CD14-positive monocyte (primary cell): ENCODE measurements around the gene ZNF672. TPM values are rescaled to one million over a fixed set of nuclear protein-coding genes. Genes with fewer than 3 reads are reported as not detected.
A peak's percentile ranks its signal among the peaks of the same experiment; 100 is the strongest.

Experiments used
- DNase-seq, 3 donors: peaks; one replicate each; pipeline ENCODE4 v3.0.0-alpha.2; 2011 to 2022
- H2AFZ ChIP-seq: 2 replicates; pipeline ENCODE4 v1.6.0; 2012; ENCODE audit warnings: mild to moderate bottlenecking, low read depth, low read length, inconsistent platforms; ENCODE audit not compliant: insufficient read depth, poor library complexity, severe bottlenecking
- H3K27ac ChIP-seq, 2 donors: 1 replicate in 1 of 2; 2 replicates in 1 of 2; pipeline ENCODE4 v1.5.1; 2012 to 2013; ENCODE audit warnings: low read length in 2 of 2, control low read depth in 1 of 2, inconsistent platforms in 1 of 2, low read depth in 1 of 2, mild to moderate bottlenecking in 1 of 2
- H3K27me3 ChIP-seq, 2 donors: one replicate each; pipeline versions ENCODE4 v1.6.0 to v1.6.1; 2011 to 2013; ENCODE audit warnings: low read length in 2 of 2; ENCODE audit not compliant: control insufficient read depth in 2 of 2, insufficient read depth in 2 of 2
- H3K36me3 ChIP-seq, 2 donors: replicated peaks in 1 of 2; 1 replicate in 1 of 2; 2 replicates in 1 of 2; pipeline versions ENCODE4 v1.5.1 to v1.6.1; 2012 to 2013; ENCODE audit warnings: low read length in 2 of 2, control low read depth in 1 of 2, inconsistent platforms in 1 of 2, mild to moderate bottlenecking in 1 of 2; ENCODE audit not compliant: insufficient read depth in 2 of 2, control insufficient read depth in 1 of 2
- H3K4me1 ChIP-seq, 2 donors: 1 replicate in 1 of 2; 2 replicates in 1 of 2; pipeline versions ENCODE4 v1.5.1 to v1.6.1; 2012 to 2013; ENCODE audit warnings: low read length in 2 of 2, control low read depth in 1 of 2, inconsistent platforms in 1 of 2, mild to moderate bottlenecking in 1 of 2, moderate library complexity in 1 of 2; ENCODE audit not compliant: insufficient read depth in 2 of 2, control insufficient read depth in 1 of 2
- H3K4me2 ChIP-seq: replicated peaks from 2 replicates; pipeline ENCODE3; 2012; ENCODE audit warnings: low read length, moderate library complexity, mild to moderate bottlenecking; ENCODE audit not compliant: poor library complexity, severe bottlenecking; ENCODE audit errors: extremely low read depth
- H3K4me3 ChIP-seq, 3 experiments: fragments of 200-600 bp in 1 of 3; sonication (generic) in 1 of 3; replicated peaks in 1 of 3; 1 replicate in 2 of 3; 2 replicates in 1 of 3; pipeline ENCODE4 v1.5.1; 2011 to 2013; ENCODE audit warnings: low read length in 3 of 3, mild to moderate bottlenecking in 3 of 3, control low read depth in 2 of 3, low read depth in 2 of 3, inconsistent platforms in 1 of 3, moderate library complexity in 1 of 3
- H3K79me2 ChIP-seq: 2 replicates; pipeline ENCODE4 v1.6.0; 2012; ENCODE audit warnings: mild to moderate bottlenecking, control low read depth, inconsistent platforms, low read length, moderate library complexity; ENCODE audit not compliant: insufficient read depth
- H3K9ac ChIP-seq: 2 replicates; pipeline ENCODE4 v1.6.0; 2017; ENCODE audit warnings: low read length, mild to moderate bottlenecking; ENCODE audit not compliant: insufficient read depth, poor library complexity, severe bottlenecking
- H3K9me3 ChIP-seq, 2 donors: replicated peaks in 1 of 2; 1 replicate in 1 of 2; 2 replicates in 1 of 2; pipeline versions ENCODE4 v1.5.1 to v1.6.1; 2012 to 2013; ENCODE audit warnings: low read length in 2 of 2, control low read depth in 1 of 2; ENCODE audit not compliant: control insufficient read depth in 1 of 2, insufficient read depth in 1 of 2
- H4K20me1 ChIP-seq: 2 replicates; pipeline ENCODE4 v1.6.0; 2012; ENCODE audit warnings: mild to moderate bottlenecking, low read length, control low read depth, moderate library complexity; ENCODE audit not compliant: insufficient read depth
- H3K27ac Mint-ChIP-seq, 7 donors: one replicate each; pipeline ENCODE4 v1.8.0; 2020; ENCODE audit warnings: mild to moderate bottlenecking in 7 of 7, mixed read lengths in 7 of 7, moderate library complexity in 6 of 7, inconsistent platforms in 2 of 7
- H3K27me3 Mint-ChIP-seq, 3 donors: one replicate each; pipeline ENCODE4 v1.8.0; 2021 to 2022; ENCODE audit warnings: low read depth in 3 of 3, mild to moderate bottlenecking in 3 of 3, mixed read lengths in 3 of 3, moderate library complexity in 3 of 3, inconsistent platforms in 1 of 3
- H3K36me3 Mint-ChIP-seq, 2 donors: one replicate each; pipeline ENCODE4 v1.8.0; 2020; ENCODE audit warnings: mixed read lengths in 2 of 2, inconsistent platforms in 1 of 2, mild to moderate bottlenecking in 1 of 2
- H3K4me1 Mint-ChIP-seq: one replicate; pipeline ENCODE4 v1.8.0; 2020; ENCODE audit warnings: mild to moderate bottlenecking, mixed read lengths
- H3K4me3 Mint-ChIP-seq, 2 donors: one replicate each; pipeline ENCODE4 v1.8.0; 2020; ENCODE audit warnings: mild to moderate bottlenecking in 2 of 2, mixed read lengths in 2 of 2, moderate library complexity in 1 of 2
- H3K9me3 Mint-ChIP-seq, 7 donors: one replicate each; pipeline ENCODE4 v1.8.0; 2020 to 2022; ENCODE audit warnings: mixed read lengths in 7 of 7, mild to moderate bottlenecking in 6 of 7, moderate library complexity in 6 of 7, inconsistent platforms in 2 of 7
- CTCF ChIP-seq: fragments of 200-600 bp; IDR thresholded peaks from one replicate; pipeline ENCODE4 v1.8.0; 2022; ENCODE audit warnings: antibody characterized with exemption, mild to moderate bottlenecking
- WGBS: methylation state at CpG from one replicate; pipeline ENCODE4 v1.1.5; 2013; ENCODE audit warnings: missing lambda C conversion rate; ENCODE audit not compliant: insufficient coverage; 5-methylcytosine and 5-hydroxymethylcytosine counted together
- intact Hi-C, 2 donors: fragments of 100-400 bp; cut with micrococcal nuclease; formaldehyde crosslinking; loops; one replicate each; pipeline versions ENCODE4 v1.15.0 to v1.15.1; 2023
- polyA plus RNA-seq, 3 donors: library from polyadenylated mRNA; depleted of rRNA in 1 of 3; unstranded in 2 of 3; stranded (reverse) in 1 of 3; fragments of 300-500 nt in 2 of 3; fragments of >200 nt in 1 of 3; fragmentation: Illumina TruSeq in 2 of 3; gene quantifications; 1 replicate in 2 of 3; 2 replicates in 1 of 3; pipeline ENCODE4 v1.2.3, GENCODE V29; 2012 to 2021

ZNF672 gene
- polyA plus RNA-seq, 3 donors, result 21.2 to 23.9 (median 23.4) TPM

- Histone ChIP-seq H3K79me2 (peaks cover 36% of the 10 kb centered on the region), H3K9ac (no peak overlapping the region), H3K27me3 (no peaks in the 10 kb centered on the region), H3K9me3 (no peaks in the 10 kb centered on the region), H3K4me1 (peaks cover 63 to 65% of the 10 kb centered on the region in 2 donors), H3K36me3 (peaks cover 56 to 76% of the 10 kb centered on the region in 2 donors), H3K27ac (peak overlapping the region in 1 of 2 donors; percentile 88), H3K4me2 (no peak overlapping the region), H3K4me3 (no peak overlapping the region), H2AFZ (no peak overlapping the region), H4K20me1 (peaks cover 11% of the 10 kb centered on the region)
- Mint-ChIP-seq H3K27ac (peak overlapping the region; percentile 82 to 96 (median 94)), H3K9me3 (no peaks in the 10 kb centered on the region), H3K36me3 (peaks cover 75 to 81% of the 10 kb centered on the region in 2 donors), H3K4me3 (no peak overlapping the region), H3K27me3 (peaks cover 0 to 4% (median 0%) of the 10 kb centered on the region in 3 donors), H3K4me1 (peaks cover 67% of the 10 kb centered on the region)
- WGBS, result 94% methylated on average over 6 of the region's 10 CpGs
- no peak for DNase-seq
- intact Hi-C loops, result no loop called here
- TF ChIP-seq CTCF, result no peak
These were observed 22.5 kb upstream of the ZNF672 start for GRCh38 chr1:248815407-248816034.

DNA sequence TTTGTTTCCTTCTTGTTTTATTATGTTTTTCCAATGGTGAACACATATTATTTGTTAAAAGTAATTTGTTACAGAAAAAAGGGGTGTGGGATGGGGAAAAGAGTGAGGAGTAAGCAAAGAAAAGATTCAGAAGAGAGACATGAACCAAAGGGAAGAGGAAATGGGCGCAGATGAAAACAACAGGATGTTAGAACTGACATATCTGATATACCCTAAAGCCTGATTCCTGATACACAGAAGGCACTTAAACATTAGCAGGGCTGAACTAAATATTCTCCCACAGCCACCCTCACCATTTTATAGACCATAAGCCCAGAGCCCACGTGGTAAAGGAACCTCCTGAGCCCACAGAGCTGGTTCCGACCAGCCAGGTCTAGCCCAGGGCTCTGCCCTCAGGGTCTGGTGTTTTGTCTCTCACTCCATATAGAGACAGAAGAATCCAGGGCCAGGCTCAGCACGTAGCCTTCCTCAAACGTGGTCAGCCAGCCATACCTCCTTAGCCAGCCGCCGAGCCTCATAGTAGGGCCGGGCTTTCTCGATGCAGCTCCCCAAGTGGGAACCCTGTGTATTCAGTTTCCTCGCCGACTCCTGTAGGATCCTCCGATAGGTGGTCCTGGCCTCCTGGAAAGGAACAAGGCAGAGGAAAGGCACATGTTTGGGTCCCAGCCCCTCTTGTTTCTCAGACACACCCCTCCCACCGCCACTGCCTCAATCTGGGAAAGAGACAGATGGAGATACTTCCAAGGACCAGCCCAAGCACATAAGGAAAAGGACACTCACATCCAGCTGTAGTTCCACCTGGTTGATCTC, 21.8 kb upstream of the ZNF672 start:
- Mint-ChIP-seq H3K9me3 (no peaks in the 10 kb centered on the region), H3K27ac (peak overlapping the region; percentile 90 to 96 (median 95)), H3K4me3 (peak overlapping the region in 1 of 2 donors; percentile 72)

More for the DNA sequence above, 21.8 kb upstream of the ZNF672 start:
- H3K27me3 ChIP-seq, result no peaks in the 10 kb centered on the region
- H3K9ac ChIP-seq, result peak overlapping the region; percentile 29
- no peak for DNase-seq
- peak overlapping the region in 1 of 3 experiments; percentile 55 for H3K4me3 ChIP-seq
- H3K36me3 Mint-ChIP-seq, result peaks cover 80 to 83% of the 10 kb centered on the region in 2 donors
- no peaks in the 10 kb centered on the region for H3K9me3 ChIP-seq
- H3K36me3 ChIP-seq, result peaks cover 60 to 81% of the 10 kb centered on the region in 2 donors
- H2AFZ ChIP-seq, result no peak overlapping the region
- peaks cover 11% of the 10 kb centered on the region for H4K20me1 ChIP-seq
- H3K27me3 Mint-ChIP-seq, result peaks cover 0 to 4% (median 0%) of the 10 kb centered on the region in 3 donors
- peaks cover 44% of the 10 kb centered on the region for H3K79me2 ChIP-seq
- 78% methylated on average over 12 of the region's 13 CpGs for WGBS
- no peak for TF ChIP-seq CTCF
- peak overlapping the region; percentile 57 for H3K4me2 ChIP-seq
- H3K27ac ChIP-seq, result peak overlapping the region; percentile 78 to 88
- H3K4me1 Mint-ChIP-seq, result peaks cover 67% of the 10 kb centered on the region
- peaks cover 58 to 65% of the 10 kb centered on the region in 2 donors for H3K4me1 ChIP-seq
- intact Hi-C loops, result no loop called here
